Cardiac muscle cell (in vitro differentiated cells and primary cell): ENCODE measurements around the gene FBXO28. TPM values are rescaled to one million over a fixed set of nuclear protein-coding genes. Genes with fewer than 3 reads are reported as not detected.

Experiments
- DNase-seq, 2 donors: peaks; one replicate each; pipeline versions ENCODE4 v3.0.0 to v3.0.0-alpha.2; 2010 to 2017; ENCODE audit warnings: low read depth in 1 of 2, low spot score in 1 of 2
- H3K27ac ChIP-seq: fragments of 200-600 bp; sonication (generic); 2 replicates; pipeline ENCODE4 v1.5.1; 2016
- H3K27me3 ChIP-seq: fragments of 200-600 bp; sonication (generic); 2 replicates; pipeline ENCODE4 v1.6.0; 2016; ENCODE audit warnings: control low read depth
- H3K36me3 ChIP-seq: fragments of 200-600 bp; sonication (generic); 2 replicates; pipeline ENCODE4 v1.5.1; 2016; ENCODE audit warnings: control low read depth
- H3K4me1 ChIP-seq: fragments of 200-600 bp; sonication (generic); 2 replicates; pipeline ENCODE4 v1.8.1; 2017; ENCODE audit warnings: low read depth, mild to moderate bottlenecking, mixed run types
- H3K4me3 ChIP-seq: fragments of 200-600 bp; sonication (generic); 2 replicates; pipeline ENCODE4 v1.5.1; 2016; ENCODE audit warnings: mild to moderate bottlenecking
- H3K9me3 ChIP-seq: fragments of 200-600 bp; sonication (generic); 2 replicates; pipeline ENCODE4 v1.5.1; 2017; ENCODE audit warnings: low read depth, mild to moderate bottlenecking, control low read depth
- CTCF ChIP-seq: IDR thresholded peaks from 2 replicates; pipeline ENCODE4 v1.5.1; 2012; ENCODE audit warnings: low read depth, mild to moderate bottlenecking, low read length
- polyA plus RNA-seq: library from polyadenylated mRNA; unstranded; fragments of >200 nt; fragmentation: Nextera tagmentation; extraction: Ambion mirVana; gene quantifications from 2 replicates; pipeline ENCODE4 v1.2.1, GENCODE V29; 2016
- total RNA-seq: library from RNA; depleted of rRNA; stranded (reverse); fragments of >200 nt; gene quantifications from 2 replicates; pipeline ENCODE4 v1.2.3, GENCODE V29; 2016

Gene FBXO28
- total and polyA plus RNA-seq, 2 experiments from 2014 or later = 9.1 to 17.8 TPM

DNA sequence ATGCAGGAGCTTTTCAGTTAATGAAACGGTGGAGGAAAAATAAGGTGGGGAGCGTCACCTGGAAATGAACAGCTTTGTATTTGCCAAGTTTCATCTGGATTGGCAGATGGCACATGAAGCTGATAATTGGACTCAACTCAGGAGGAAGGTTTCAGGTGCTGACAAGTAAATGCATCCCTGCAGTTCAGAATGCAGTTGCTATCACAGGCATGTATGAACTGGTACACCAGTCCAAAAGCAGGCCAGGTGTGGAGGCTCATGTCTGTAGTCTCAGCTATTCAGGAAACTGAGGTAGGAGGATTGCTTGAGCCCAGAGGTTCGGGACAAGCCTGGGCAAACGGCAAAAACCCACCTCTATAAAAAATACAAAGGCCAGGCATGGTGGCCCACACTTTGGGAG is 84.7 kb downstream of the FBXO28 start:
- Histone ChIP-seq H3K9me3 (no peaks in the 10 kb centered on the region), H3K4me1 (peaks cover 6% of the 10 kb centered on the region), H3K27me3 (no peaks in the 10 kb centered on the region), H3K27ac (no peak overlapping the region), H3K36me3 (no peaks in the 10 kb centered on the region), H3K4me3 (no peak overlapping the region)
- no peak for TF ChIP-seq CTCF
- no peak for DNase-seq

DNA sequence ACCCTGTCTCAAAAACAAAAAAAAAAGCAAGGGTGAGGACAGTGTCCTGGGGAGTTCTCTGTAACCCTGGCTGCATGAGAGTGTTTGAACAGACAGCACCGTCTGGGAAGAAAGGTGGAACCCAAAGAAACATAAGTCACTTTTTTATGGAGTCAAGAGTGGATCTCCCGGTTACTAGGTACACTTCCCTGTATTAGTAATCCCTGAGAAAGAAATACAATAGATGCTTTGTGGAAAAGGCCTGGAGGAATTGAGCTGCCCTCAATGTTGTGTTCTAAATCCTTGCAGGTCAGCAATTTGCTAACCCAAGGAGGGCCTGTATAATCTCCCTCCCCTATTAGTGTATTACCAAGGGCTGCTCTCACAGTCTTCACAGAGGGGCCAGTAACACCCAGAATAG is 85.8 kb downstream of the FBXO28 start:
- Histone ChIP-seq H3K9me3 (no peaks in the 10 kb centered on the region), H3K27ac (no peak overlapping the region), H3K4me1 (peaks cover 17% of the 10 kb centered on the region), H3K4me3 (no peak overlapping the region), H3K36me3 (no peaks in the 10 kb centered on the region), H3K27me3 (no peaks in the 10 kb centered on the region)
- TF ChIP-seq CTCF = no peak
- no peak for DNase-seq

GRCh38 chr1:224201383-224201782 is 87.5 kb downstream of the FBXO28 start:
- no peak for DNase-seq
- no peaks in the 10 kb centered on the region for H3K9me3 ChIP-seq
- no peaks in the 10 kb centered on the region for H3K27me3 ChIP-seq
- H3K27ac ChIP-seq = no peak overlapping the region
- TF ChIP-seq CTCF = no peak
- no peaks in the 10 kb centered on the region for H3K36me3 ChIP-seq
- H3K4me3 ChIP-seq = no peak overlapping the region
- H3K4me1 ChIP-seq = peaks cover 26% of the 10 kb centered on the region

DNA sequence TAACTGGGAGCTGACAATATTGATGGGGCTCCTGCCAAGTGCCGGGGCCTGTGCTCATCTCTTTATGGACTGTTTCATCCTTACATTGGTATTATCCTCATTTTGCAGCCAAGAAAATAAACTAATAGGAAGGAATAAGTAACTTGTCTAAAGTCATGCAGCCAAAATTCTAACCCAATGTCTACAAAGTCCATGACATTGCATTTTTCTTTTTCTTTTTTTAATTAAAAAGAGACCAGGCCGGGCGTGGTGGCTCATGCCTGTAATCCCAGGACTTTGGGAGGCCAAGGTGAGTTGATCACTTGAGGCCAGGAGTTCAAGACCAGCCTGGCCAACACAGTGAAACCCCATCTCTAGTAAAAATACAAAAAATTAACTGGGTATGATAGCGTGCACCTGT is 87.9 kb downstream of the FBXO28 start:
- H3K27me3 ChIP-seq = no peaks in the 10 kb centered on the region
- DNase-seq = no peak
- no peak for TF ChIP-seq CTCF
- H3K4me3 ChIP-seq = no peak overlapping the region
- H3K27ac ChIP-seq = no peak overlapping the region
- no peaks in the 10 kb centered on the region for H3K9me3 ChIP-seq
- H3K36me3 ChIP-seq = no peaks in the 10 kb centered on the region
- peaks cover 26% of the 10 kb centered on the region for H3K4me1 ChIP-seq

- Histone ChIP-seq H3K4me3 (no peak overlapping the region), H3K9me3 (no peaks in the 10 kb centered on the region), H3K27ac (no peak overlapping the region), H3K4me1 (peaks cover 26% of the 10 kb centered on the region), H3K27me3 (no peaks in the 10 kb centered on the region), H3K36me3 (no peaks in the 10 kb centered on the region)
- DNase-seq = peak in 1 of 2 donors; percentile 71
- TF ChIP-seq CTCF = no peak
Observed at GRCh38 chr1:224203243-224204016, 89.5 kb downstream of the FBXO28 start.
